SH-SY5Y (cell line): ENCODE data around the gene GPATCH4.

ENCODE experiments used
- GATA2 ChIP-seq: IDR thresholded peaks from 2 replicates; pipeline ENCODE4 v1.6.1; 2011; ENCODE audit warnings: mild to moderate bottlenecking, low read depth, low read length
- GATA3 ChIP-seq: IDR thresholded peaks from 2 replicates; pipeline ENCODE4 v1.6.1; 2011; ENCODE audit warnings: low read depth, mild to moderate bottlenecking, low read length, moderate library complexity

DNA sequence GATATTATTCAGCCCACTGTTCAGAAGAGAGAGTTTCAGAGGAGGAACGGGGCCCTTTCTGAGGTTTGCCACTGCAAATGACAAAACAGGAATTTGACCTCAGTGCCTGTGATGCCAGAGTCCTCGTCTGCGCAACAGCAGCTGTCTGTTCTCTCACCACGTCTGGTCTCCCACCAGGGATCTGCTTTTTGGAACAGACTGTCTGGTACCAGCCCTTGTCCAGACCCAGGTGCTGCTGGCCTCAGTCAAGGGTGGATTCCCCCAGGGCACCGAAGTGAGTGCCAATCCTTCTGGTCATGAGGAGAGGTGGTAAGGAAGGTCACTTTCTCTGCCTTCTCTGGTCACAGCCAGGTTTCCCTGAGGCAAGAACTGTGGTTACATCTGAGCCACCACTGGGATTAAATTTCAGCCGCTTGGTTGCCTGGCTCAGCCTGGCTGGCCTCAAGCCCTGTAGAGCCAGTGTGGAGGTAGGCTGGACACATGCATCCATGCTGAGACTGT lies 38.4 kb upstream of the GPATCH4 start:
- TF ChIP-seq GATA3, result no peak
- TF ChIP-seq GATA2, result no peak
